ENCODE data around the gene SH3RF1. TPM values are rescaled to one million over a fixed set of nuclear protein-coding genes. Genes with fewer than 3 reads are reported as not detected.

Gene SH3RF1
- total RNA-seq, 1 experiment from 2014 or later: 59.5 TPM

GRCh38 chr4:169098532-169098931, 172.2 kb downstream of the SH3RF1 start (continued):
- TF ChIP-seq EGR1 (IDR thresholded peaks at IDR 0.05; ENCODE audit: low read depth): no peak
- TF ChIP-seq, protein P1, sequence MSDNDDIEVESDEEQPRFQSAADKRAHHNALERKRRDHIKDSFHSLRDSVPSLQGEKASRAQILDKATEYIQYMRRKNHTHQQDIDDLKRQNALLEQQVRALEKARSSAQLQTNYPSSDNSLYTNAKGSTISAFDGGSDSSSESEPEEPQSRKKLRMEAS (IDR thresholded peaks at IDR 0.05): no peak
- no peak for TF ChIP-seq POLR2A (IDR thresholded peaks at IDR 0.05; ENCODE audit: borderline replicate concordance, extremely low read depth, insufficient read depth, insufficient read length)
- no peak for TF ChIP-seq SRF (IDR thresholded peaks at IDR 0.05; ENCODE audit: low read depth)
- no peak for TF ChIP-seq EZH2phosphoT487 (IDR thresholded peaks at IDR 0.05; ENCODE audit: borderline replicate concordance)
- no peak for TF ChIP-seq JUND (IDR thresholded peaks at IDR 0.05)
- no peak for TF ChIP-seq ZFX (IDR thresholded peaks at IDR 0.05)
- no peak for TF ChIP-seq YY1 (IDR thresholded peaks at IDR 0.05; ENCODE audit: extremely low read depth, insufficient replicate concordance, low read depth, low read length)
- no peak for TF ChIP-seq ZNF274 (IDR thresholded peaks at IDR 0.05; ENCODE audit: low read depth, low read length)
- TF ChIP-seq ELF1 (IDR thresholded peaks at IDR 0.05; ENCODE audit: borderline replicate concordance, low read depth): no peak

- DNase-seq (ENCODE audit: low read depth, low spot score) (no peak), ATAC-seq (no peak)
- H2AFZ ChIP-seq (ENCODE audit: low read depth, low read length, poor library complexity, severe bottlenecking): no peak overlapping the region
- no peaks in the 10 kb centered on the region for H3K27me3 ChIP-seq (ENCODE audit: insufficient read depth, low read length)
- no peaks in the 10 kb centered on the region for H3K4me1 ChIP-seq (ENCODE audit: control insufficient read depth in 1 of 2, insufficient read depth in 2 of 2, low read length in 2 of 2)
- intact Hi-C loops (cut with micrococcal nuclease): no loop called here
- no peak overlapping the region for H3K27ac ChIP-seq (ENCODE audit: low read depth, low read length)
- ChIA-PET POLR2A (no interaction called here), RAD21 (ENCODE audit: low non-redundant PET in 1 of 2, low total read pairs in 2 of 2, uncharacterized antibody in 2 of 2, unreplicated experiment in 2 of 2) (no interaction called here), CTCF (no interaction called here)
- H3K36me3 ChIP-seq (ENCODE audit: control insufficient read depth in 1 of 2, insufficient read depth in 2 of 2, low read length in 2 of 2): peaks cover 10 to 49% of the 10 kb centered on the region in 2 experiments
- no TSS peak for BruUV-seq (replicated peaks)
- no peaks in the 10 kb centered on the region for H4K20me1 ChIP-seq (ENCODE audit: insufficient read depth)
- no peaks in the 10 kb centered on the region; the same call in 1 of the 2 replicates for H3K79me2 ChIP-seq (ENCODE audit: insufficient read depth, low read length)
- H3K9me3 ChIP-seq (ENCODE audit: control insufficient read depth in 1 of 2, insufficient read depth in 1 of 2, low read depth in 1 of 2, low read length in 2 of 2): no peaks in the 10 kb centered on the region
- H3K4me3 ChIP-seq (replicated peaks in 1 of 2; ENCODE audit: low read depth in 1 of 2, low read length in 2 of 2): no peak overlapping the region
- H3K9ac ChIP-seq (ENCODE audit: low read length): no peak overlapping the region
- no peak overlapping the region for H3K4me2 ChIP-seq (ENCODE audit: low read length)
- no peaks in the 10 kb centered on the region for H3K9me2 ChIP-seq (ENCODE audit: insufficient read depth)
- TF ChIP-seq CEBPB (IDR thresholded peaks at IDR 0.05; ENCODE audit: low read depth): no peak
- no peak for TF ChIP-seq ATF3 (IDR thresholded peaks at IDR 0.05)
- TF ChIP-seq ZNF274 (IDR thresholded peaks at IDR 0.05; ENCODE audit: low read depth, low read length): no peak
- TF ChIP-seq TCF7L2 (IDR thresholded peaks at IDR 0.05; ENCODE audit: borderline replicate concordance, extremely low read depth, insufficient read depth, insufficient read length): no peak
- no peak for TF ChIP-seq POLR2A (IDR thresholded peaks at IDR 0.05; ENCODE audit: borderline replicate concordance, extremely low read depth, insufficient read depth, insufficient read length)
- TF ChIP-seq SIN3A (IDR thresholded peaks at IDR 0.05; ENCODE audit: low read depth): no peak
- no peak for TF ChIP-seq JUND (IDR thresholded peaks at IDR 0.05)
- TF ChIP-seq SRF (IDR thresholded peaks at IDR 0.05; ENCODE audit: low read depth): no peak
- TF ChIP-seq ZBTB33 (IDR thresholded peaks at IDR 0.05; ENCODE audit: extremely low read depth, insufficient replicate concordance, low read length): no peak
- no peak for TF ChIP-seq ZFX (IDR thresholded peaks at IDR 0.05)
- TF ChIP-seq, protein P2, sequence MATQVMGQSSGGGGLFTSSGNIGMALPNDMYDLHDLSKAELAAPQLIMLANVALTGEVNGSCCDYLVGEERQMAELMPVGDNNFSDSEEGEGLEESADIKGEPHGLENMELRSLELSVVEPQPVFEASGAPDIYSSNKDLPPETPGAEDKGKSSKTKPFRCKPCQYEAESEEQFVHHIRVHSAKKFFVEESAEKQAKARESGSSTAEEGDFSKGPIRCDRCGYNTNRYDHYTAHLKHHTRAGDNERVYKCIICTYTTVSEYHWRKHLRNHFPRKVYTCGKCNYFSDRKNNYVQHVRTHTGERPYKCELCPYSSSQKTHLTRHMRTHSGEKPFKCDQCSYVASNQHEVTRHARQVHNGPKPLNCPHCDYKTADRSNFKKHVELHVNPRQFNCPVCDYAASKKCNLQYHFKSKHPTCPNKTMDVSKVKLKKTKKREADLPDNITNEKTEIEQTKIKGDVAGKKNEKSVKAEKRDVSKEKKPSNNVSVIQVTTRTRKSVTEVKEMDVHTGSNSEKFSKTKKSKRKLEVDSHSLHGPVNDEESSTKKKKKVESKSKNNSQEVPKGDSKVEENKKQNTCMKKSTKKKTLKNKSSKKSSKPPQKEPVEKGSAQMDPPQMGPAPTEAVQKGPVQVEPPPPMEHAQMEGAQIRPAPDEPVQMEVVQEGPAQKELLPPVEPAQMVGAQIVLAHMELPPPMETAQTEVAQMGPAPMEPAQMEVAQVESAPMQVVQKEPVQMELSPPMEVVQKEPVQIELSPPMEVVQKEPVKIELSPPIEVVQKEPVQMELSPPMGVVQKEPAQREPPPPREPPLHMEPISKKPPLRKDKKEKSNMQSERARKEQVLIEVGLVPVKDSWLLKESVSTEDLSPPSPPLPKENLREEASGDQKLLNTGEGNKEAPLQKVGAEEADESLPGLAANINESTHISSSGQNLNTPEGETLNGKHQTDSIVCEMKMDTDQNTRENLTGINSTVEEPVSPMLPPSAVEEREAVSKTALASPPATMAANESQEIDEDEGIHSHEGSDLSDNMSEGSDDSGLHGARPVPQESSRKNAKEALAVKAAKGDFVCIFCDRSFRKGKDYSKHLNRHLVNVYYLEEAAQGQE (IDR thresholded peaks at IDR 0.05; ENCODE audit: low read depth): no peak
- no peak for TF ChIP-seq YY1 (IDR thresholded peaks at IDR 0.05; ENCODE audit: extremely low read depth, insufficient replicate concordance, low read depth, low read length)
- TF ChIP-seq EZH2phosphoT487 (IDR thresholded peaks at IDR 0.05; ENCODE audit: borderline replicate concordance): no peak
- no peak for TF ChIP-seq EZH2 (IDR thresholded peaks at IDR 0.05)
- TF ChIP-seq, protein P1 (IDR thresholded peaks at IDR 0.05): no peak
Measured at GRCh38 chr4:169098054-169098497, 172.7 kb downstream of the SH3RF1 start.
